ENCODE results near the gene C16orf74. TPM values are rescaled to one million over a fixed set of nuclear protein-coding genes. Genes with fewer than 3 reads are reported as not detected.

Gene C16orf74
- total and polyA plus RNA-seq, 3 donors from 2014 or later: 3.8 to 6.0 (median 4.3) TPM

- Histone ChIP-seq H3K27me3 (no peaks in the 10 kb centered on the region), H3K4me3 (no peak overlapping the region), H3K27ac (no peak overlapping the region), H3K9me3 (no peaks in the 10 kb centered on the region), H3K36me3 (ENCODE audit: low read depth, missing control alignments) (no peaks in the 10 kb centered on the region), H3K4me1 (peaks cover 8% of the 10 kb centered on the region)
- intact Hi-C loops (cut with DNase I; ENCODE audit: low total_unique reads): no loop called here
- no peak for DNase-seq
- TF ChIP-seq POLR2A (IDR thresholded peaks at IDR 0.05): no peak
- TF ChIP-seq CTCF (IDR thresholded peaks at IDR 0.05): no peak
- WGBS, 2 donors: 87 to 90% methylated on average over 9 to 13 of the region's 13 CpGs
Observed at GRCh38 chr16:85746460-85747215, 4.3 kb downstream of the C16orf74 start.

- no peaks in the 10 kb centered on the region for H3K27me3 ChIP-seq
- intact Hi-C loops (cut with DNase I; ENCODE audit: low total_unique reads): no loop called here
- no peak overlapping the region for H3K27ac ChIP-seq
- TF ChIP-seq CTCF (IDR thresholded peaks at IDR 0.05): no peak
- no peak for TF ChIP-seq POLR2A (IDR thresholded peaks at IDR 0.05)
- H3K36me3 ChIP-seq (ENCODE audit: low read depth, missing control alignments): no peaks in the 10 kb centered on the region
- WGBS, 2 donors: 74 to 83% methylated on average over 11 to 13 of the region's 13 CpGs
- no peaks in the 10 kb centered on the region for H3K9me3 ChIP-seq
- DNase-seq: no peak
- no peaks in the 10 kb centered on the region for H3K4me1 ChIP-seq
- H3K4me3 ChIP-seq: no peak overlapping the region
Observed at GRCh38 chr16:85738923-85739715, 11.8 kb downstream of the C16orf74 start.

- Histone ChIP-seq H3K27ac (no peak overlapping the region), H3K9me3 (no peaks in the 10 kb centered on the region), H3K4me1 (no peaks in the 10 kb centered on the region), H3K4me3 (no peak overlapping the region), H3K36me3 (ENCODE audit: low read depth, missing control alignments) (no peaks in the 10 kb centered on the region), H3K27me3 (no peaks in the 10 kb centered on the region)
- no peak for DNase-seq
- TF ChIP-seq CTCF (IDR thresholded peaks at IDR 0.05): no peak
- TF ChIP-seq POLR2A (IDR thresholded peaks at IDR 0.05): no peak
- intact Hi-C loops (cut with DNase I; ENCODE audit: low total_unique reads): no loop called here
- WGBS, 2 donors: 87 to 92% methylated on average over 9 of the region's 9 CpGs
Observed at GRCh38 chr16:85736921-85737320, 14.0 kb downstream of the C16orf74 start.

GRCh38 chr16:85735946-85736345, 14.9 kb downstream of the C16orf74 start:
- TF ChIP-seq CTCF (IDR thresholded peaks at IDR 0.05): no peak
- TF ChIP-seq POLR2A (IDR thresholded peaks at IDR 0.05): no peak
- Histone ChIP-seq H3K4me3 (no peak overlapping the region), H3K4me1 (no peaks in the 10 kb centered on the region), H3K27ac (no peak overlapping the region), H3K27me3 (no peaks in the 10 kb centered on the region), H3K9me3 (no peaks in the 10 kb centered on the region), H3K36me3 (ENCODE audit: low read depth, missing control alignments) (no peaks in the 10 kb centered on the region)
- DNase-seq: no peak
- intact Hi-C loops (cut with DNase I; ENCODE audit: low total_unique reads): no loop called here
- 74 to 75% methylated on average over 6 of the region's 6 CpGs for WGBS, 2 donors
